RWPE2 (cell line): ENCODE data around the gene EREG.

Source experiments
- ATAC-seq: fragments of 200-7000 bp; cut with Tn5 transposase; 3 replicates; pipeline ENCODE4 v1.9.1; 2021; ENCODE audit warnings: low read depth
- DNase-seq: peaks from one replicate; pipeline ENCODE4 v3.0.0-alpha.2; 2020; ENCODE audit warnings: low spot score
- H3K27ac ChIP-seq: fragments of 450-650 bp; 2 replicates; pipeline ENCODE4 v1.5.1; 2017; ENCODE audit warnings: mild to moderate bottlenecking; ENCODE audit not compliant: poor library complexity, severe bottlenecking
- H3K27me3 ChIP-seq: fragments of 250-450 bp; sonication (Bioruptor Pico); 2 replicates; pipeline ENCODE4 v1.5.1; 2021; ENCODE audit warnings: mild to moderate bottlenecking, moderate library complexity; ENCODE audit not compliant: insufficient read depth, poor library complexity, severe bottlenecking
- H3K36me3 ChIP-seq: fragments of 250-450 bp; sonication (Bioruptor Pico); 2 replicates; pipeline ENCODE4 v1.5.1; 2020; ENCODE audit warnings: low read depth, mild to moderate bottlenecking, moderate library complexity
- H3K4me1 ChIP-seq: fragments of 250-450 bp; sonication (Bioruptor Pico); 2 replicates; pipeline ENCODE4 v1.5.1; 2021; ENCODE audit warnings: mild to moderate bottlenecking, moderate library complexity; ENCODE audit not compliant: insufficient read depth, poor library complexity, severe bottlenecking
- H3K4me3 ChIP-seq: fragments of 250-450 bp; sonication (Bioruptor Pico); 2 replicates; pipeline ENCODE4 v1.5.1; 2021; ENCODE audit warnings: mild to moderate bottlenecking, moderate library complexity; ENCODE audit not compliant: severe bottlenecking
- H3K9me3 ChIP-seq: fragments of 250-450 bp; sonication (Bioruptor Pico); 2 replicates; pipeline ENCODE4 v1.5.1; 2021; ENCODE audit warnings: mild to moderate bottlenecking, moderate library complexity; ENCODE audit not compliant: severe bottlenecking
- CTCF ChIP-seq: fragments of 450-650 bp; IDR thresholded peaks from one replicate; pipeline ENCODE4 v1.5.1; 2017; ENCODE audit warnings: mild to moderate bottlenecking, moderate library complexity; ENCODE audit not compliant: poor library complexity, severe bottlenecking

The EREG gene

GRCh38 chr4:74414149-74414809 lies 49.3 kb downstream of the EREG start:
- H3K4me3 ChIP-seq: no peak overlapping the region
- no peak for DNase-seq
- ATAC-seq: no peak
- no peaks in the 10 kb centered on the region for H3K9me3 ChIP-seq
- TF ChIP-seq CTCF: no peak
- H3K36me3 ChIP-seq: no peaks in the 10 kb centered on the region
- H3K27me3 ChIP-seq: no peaks in the 10 kb centered on the region
- H3K27ac ChIP-seq: peak overlapping the region; percentile 100
- H3K4me1 ChIP-seq: peaks cover 92% of the 10 kb centered on the region

- Histone ChIP-seq H3K27me3 (no peaks in the 10 kb centered on the region), H3K4me1 (peaks cover 81% of the 10 kb centered on the region), H3K27ac (peak overlapping the region; percentile 100), H3K9me3 (no peaks in the 10 kb centered on the region), H3K4me3 (no peak overlapping the region), H3K36me3 (no peaks in the 10 kb centered on the region)
- TF ChIP-seq CTCF: no peak
- DNase-seq (no peak), ATAC-seq (peak; percentile 61)
Measured at GRCh38 chr4:74415602-74416300, 50.8 kb downstream of the EREG start.

- Histone ChIP-seq H3K36me3 (no peaks in the 10 kb centered on the region), H3K27ac (peak overlapping the region; percentile 100), H3K4me1 (peaks cover 59% of the 10 kb centered on the region), H3K9me3 (no peaks in the 10 kb centered on the region), H3K27me3 (no peaks in the 10 kb centered on the region), H3K4me3 (no peak overlapping the region)
- peak; percentile 73 for DNase-seq
- ATAC-seq: peak; percentile 88
- TF ChIP-seq CTCF: no peak
Measured at GRCh38 chr4:74418063-74418670, 53.2 kb downstream of the EREG start.

- peak overlapping the region; percentile 30 for H3K27ac ChIP-seq
- DNase-seq (no peak), ATAC-seq (no peak)
- no peaks in the 10 kb centered on the region for H3K27me3 ChIP-seq
- H3K36me3 ChIP-seq: no peaks in the 10 kb centered on the region
- H3K9me3 ChIP-seq: no peaks in the 10 kb centered on the region
- TF ChIP-seq CTCF: no peak
- peaks cover 51% of the 10 kb centered on the region for H3K4me1 ChIP-seq
- H3K4me3 ChIP-seq: no peak overlapping the region
Measured at GRCh38 chr4:74420863-74421262, 55.9 kb downstream of the EREG start.
